Heart left ventricle (tissue), 16 donors: ENCODE results near the gene IFI30. TPM values are rescaled to one million over a fixed set of nuclear protein-coding genes. Genes with fewer than 3 reads are reported as not detected.
A peak's percentile ranks its signal among the peaks of the same experiment; 100 is the strongest.

Experiments
- ATAC-seq, 4 donors: fragments of 200-7000 bp; cut with Tn5 transposase; one replicate each; pipeline ENCODE4 v1.9.1; 2020 to 2022; ENCODE audit warnings: moderate library complexity in 4 of 4, mild to moderate bottlenecking in 3 of 4, moderate number of reproducible peaks in 1 of 4
- DNase-seq, 5 donors: peaks; one replicate each; pipeline ENCODE4 v3.0.0-alpha.2; 2020
- H3K27ac ChIP-seq, 12 donors: fragments of 200-600 bp; sonication (generic) in 4 of 12; one replicate each; pipeline versions ENCODE4 v1.5.0 to v1.8.0; 2016 to 2022; ENCODE audit warnings: mild to moderate bottlenecking in 2 of 12
- H3K27me3 ChIP-seq, 9 donors: fragments of 200-600 bp; sonication (generic) in 2 of 9; one replicate each; pipeline versions ENCODE4 v1.5.1 to v1.8.0; 2016 to 2022; ENCODE audit warnings: mild to moderate bottlenecking in 3 of 9
- H3K36me3 ChIP-seq, 9 donors: fragments of 200-600 bp; sonication (generic) in 2 of 9; one replicate each; pipeline versions ENCODE4 v1.5.0 to v1.8.0; 2018 to 2022; ENCODE audit warnings: mild to moderate bottlenecking in 2 of 9
- H3K4me1 ChIP-seq, 12 donors: fragments of 200-600 bp; sonication (generic) in 4 of 12; one replicate each; pipeline versions ENCODE4 v1.5.0 to v1.8.0; 2016 to 2022; ENCODE audit warnings: mild to moderate bottlenecking in 3 of 12
- H3K4me3 ChIP-seq, 12 donors: fragments of 200-600 bp; sonication (generic) in 4 of 12; one replicate each; pipeline versions ENCODE4 v1.5.0 to v1.8.0; 2017 to 2022; ENCODE audit warnings: mild to moderate bottlenecking in 9 of 12, moderate library complexity in 4 of 12
- H3K9me3 ChIP-seq, 12 donors: fragments of 200-600 bp; sonication (generic) in 4 of 12; one replicate each; pipeline versions ENCODE4 v1.5.0 to v1.8.0; 2016 to 2022; ENCODE audit warnings: mild to moderate bottlenecking in 1 of 12
- CTCF ChIP-seq, 12 donors: fragments of 200-600 bp; sonication (generic) in 4 of 12; IDR thresholded peaks; one replicate each; pipeline versions ENCODE4 v1.5.0 to v1.8.0; 2018 to 2022; ENCODE audit warnings: antibody characterized with exemption in 12 of 12, mild to moderate bottlenecking in 5 of 12
- POLR2A ChIP-seq, 2 donors: fragments of 450-650 bp; IDR thresholded peaks; one replicate each; pipeline ENCODE4 v1.6.1; 2017; ENCODE audit warnings: antibody characterized with exemption in 2 of 2, mild to moderate bottlenecking in 2 of 2, moderate library complexity in 2 of 2
- WGBS, 4 donors: extraction: QIAGEN DNeasy Blood & Tissue Kit in 2 of 4; methylation state at CpG; one replicate each; pipeline versions ENCODE4 v1.1.5 to v1.1.7; 2013 to 2018; 5-methylcytosine and 5-hydroxymethylcytosine counted together
- intact Hi-C, 10 donors: fragments of 100-400 bp; cut with DNase I; formaldehyde crosslinking; loops; one replicate each; pipeline versions ENCODE4 v1.11.1 to v1.14.2; 2022
- polyA plus RNA-seq, 2 donors: library from polyadenylated mRNA; stranded (reverse); fragments of 200-250 nt; gene quantifications; one replicate each; pipeline ENCODE4 v1.2.3, GENCODE V29; 2013
- total RNA-seq, 9 donors: library from RNA; depleted of rRNA in 2 of 9; stranded (reverse); fragments of >200 nt in 2 of 9; fragmentation: NEBNext Ultra II Directional in 3 of 9; extraction: Animal tissue kit (Norgen Biotek cat#: 25700) in 3 of 9; gene quantifications; one replicate each; pipeline versions ENCODE4 v1.1.0 to v1.2.4, GENCODE V29; 2016 to 2023
- donor health status: ischemic (EF 13 %, LVEDD 7.1; RV severe dilation, severe dysfunction).
- donor health status: healthy with polysubstance abuse.
- donor health status: DM: no; HTN: yes; CAD: no.
- donor health status: DM: no; HTN: no; CAD: no.
- donor health status: ischemic (EF 25% LVEDD 6.9; RV normal size, moderate dysfunction).
- donor health status: ischemic (EF 25% LVEDD 5.7; RV mildly dilated, moderate dysfunction).
- donor health status: healthy.
- donor health status: DM: yes; HTN: yes; CAD: no.
- donor health status: ischemic (EF 35%, LVEDD 5.7; RV mildly dilated, moderate dysfunction).
- donor health status: nonischemic (EF 11% LVEDD 7.7; RV severe dilation, severe dysfunction).
- donor health status: DM: yes; HTN: yes; CAD: no.
- donor health status: PGD.
- donor health status: ischemic (EF 29% LVEDD 5.4; RV normal size, mild dysfunction).
- donor health status: nonischemic (EF 23%, LVEDD 6.1; RV moderate dilation, normal function).

The IFI30 gene
- total and polyA plus RNA-seq, 11 donors = 8.9 to 455 (median 15.2) TPM

- H3K27ac ChIP-seq = peak overlapping the region; percentile 86 to 99 (median 95)
- no peak for TF ChIP-seq POLR2A (IDR thresholded peaks at IDR 0.05)
- TF ChIP-seq CTCF (IDR thresholded peaks at IDR 0.05) = peak; percentile 37 to 79 (median 58)
- peaks cover 8 to 47% (median 27%) of the 10 kb centered on the region in 12 donors for H3K4me1 ChIP-seq
- WGBS, 4 donors = 0 to 1% (median 0%) methylated on average over 19 to 22 of the region's 22 CpGs
- ATAC-seq = peak; percentile 55 to 77 (median 74)
- H3K27me3 ChIP-seq = no peaks in the 10 kb centered on the region
- DNase-seq = peak; percentile 95 to 98 (median 97)
- H3K36me3 ChIP-seq = peaks cover 0 to 14% (median 2%) of the 10 kb centered on the region in 9 donors
- intact Hi-C loops = loop anchor here in 8 of 10 donors (2.0 to 10.0 kb wide), 5 partner anchors 35 to 148 kb away; partner anchors contain the start of genes ARRDC2 (in 1 of the 8) and MPV17L2 (in 1 of the 8)
- H3K4me3 ChIP-seq = peak overlapping the region; percentile 81 to 98 (median 94)
- H3K9me3 ChIP-seq = no peaks in the 10 kb centered on the region
These were observed 21.2 kb upstream of the IFI30 start for GRCh38 chr19:18152442-18152816.

- Histone ChIP-seq H3K4me3 (peak within 1 kb of the TSS; percentile 81 to 98 (median 94)), H3K27ac (peak within 1 kb of the TSS; percentile 86 to 99 (median 95))
These were observed 20.6 kb upstream of the IFI30 start, which contains the start of gene PIK3R2 for GRCh38 chr19:18152817-18153555. TSS of gene PIK3R2 (plus strand) at chr19:18153163. CDS start at chr19:18155880, 2,717 bp downstream.

GRCh38 chr19:18153556-18154134 lies 20.0 kb upstream of the IFI30 start:
- TF ChIP-seq POLR2A (IDR thresholded peaks at IDR 0.05) (no peak), CTCF (IDR thresholded peaks at IDR 0.05) (no peak)
- Histone ChIP-seq H3K27ac (peak overlapping the region; percentile 86 to 99 (median 95)), H3K4me1 (peaks cover 8 to 51% (median 31%) of the 10 kb centered on the region in 12 donors), H3K27me3 (no peaks in the 10 kb centered on the region), H3K9me3 (no peaks in the 10 kb centered on the region), H3K4me3 (peak overlapping the region; percentile 81 to 98 (median 94)), H3K36me3 (peaks cover 0 to 11% (median 0%) of the 10 kb centered on the region in 9 donors)
- intact Hi-C loops = loop anchor here in 8 of 10 donors (1.0 to 10.0 kb wide), 6 partner anchors 36 to 149 kb away; partner anchors contain the start of genes ARRDC2 (in 1 of the 8) and MPV17L2 (in 1 of the 8)
- WGBS, 4 donors = 1 to 3% (median 2%) methylated on average over 13 to 38 of the region's 38 CpGs
- peak in 1 of 4 donors; percentile 0 for ATAC-seq
- DNase-seq = peak in 3 of 5 donors; percentile 28 to 49 (median 39)

More at GRCh38 chr19:18152817-18153555, 20.6 kb upstream of the IFI30 start, which contains the start of gene PIK3R2:
- intact Hi-C loops = loop anchor here in 8 of 10 donors (1.0 to 10.0 kb wide), 6 partner anchors 36 to 148 kb away; partner anchors contain the start of genes ARRDC2 (in 1 of the 8) and MPV17L2 (in 1 of the 8)
- H3K36me3 ChIP-seq = peaks cover 0 to 13% (median 0%) of the 10 kb centered on the region in 9 donors
- WGBS, 4 donors = 0 to 1% (median 1%) methylated on average over 61 to 86 of the region's 86 CpGs
- DNase-seq = peak; percentile 99 to 100 (median 100)
- no peaks in the 10 kb centered on the region for H3K9me3 ChIP-seq
- no peaks in the 10 kb centered on the region for H3K27me3 ChIP-seq
- H3K4me1 ChIP-seq = peaks cover 8 to 51% (median 31%) of the 10 kb centered on the region in 12 donors
- peak; percentile 87 to 93 (median 90) for ATAC-seq
- TF ChIP-seq POLR2A (IDR thresholded peaks at IDR 0.05) (peak in 1 of 2 donors; percentile 70), CTCF (IDR thresholded peaks at IDR 0.05) (peak in 3 of 12 donors; percentile 9 to 16 (median 14))
